ENCODE measurements around the gene SMIM43. TPM values are rescaled to one million over a fixed set of nuclear protein-coding genes. Genes with fewer than 3 reads are reported as not detected.

Gene SMIM43
- total and polyA plus RNA-seq, 2 donors (not counting 1 experiment from before 2014, with no cell fraction given) = not detected

- Histone ChIP-seq H3K9ac (ENCODE audit: low read length) (no peak overlapping the region), H2AFZ (ENCODE audit: insufficient read depth, low read depth, low read length, poor library complexity, severe bottlenecking) (no peak overlapping the region), H4K20me1 (ENCODE audit: control insufficient read depth, insufficient read depth, low read length, poor library complexity, severe bottlenecking) (no peaks in the 10 kb centered on the region), H3K9me3 (ENCODE audit: control extremely low read depth in 1 of 3, control insufficient read depth in 2 of 3, insufficient read depth in 1 of 3, low read length in 2 of 3) (no peaks in the 10 kb centered on the region), H3K4me3 (ENCODE audit: control extremely low read depth in 1 of 5, extremely low read depth in 1 of 5, insufficient read depth in 1 of 5, low read depth in 2 of 5, low read length in 4 of 5) (no peak overlapping the region), H3K27ac (ENCODE audit: low read length in 2 of 2) (no peak overlapping the region), H3K27me3 (replicated peaks in 1 of 4; ENCODE audit: control extremely low read depth in 1 of 4, control insufficient read depth in 3 of 4, insufficient read depth in 4 of 4, low read length in 3 of 4) (peaks cover 0 to 3% (median 0%) of the 10 kb centered on the region in 4 experiments), H3K79me2 (ENCODE audit: control insufficient read depth, insufficient read depth, low read length) (no peaks in the 10 kb centered on the region), H3K4me2 (replicated peaks; ENCODE audit: low read depth, low read length, poor library complexity, severe bottlenecking) (no peak overlapping the region), H3K36me3 (replicated peaks in 1 of 2; ENCODE audit: control extremely low read depth in 1 of 2, control insufficient read depth in 1 of 2, extremely low read depth in 1 of 2, insufficient read depth in 2 of 2, low read length in 1 of 2) (no peaks in the 10 kb centered on the region), H3K4me1 (ENCODE audit: control insufficient read depth in 2 of 2, insufficient read depth in 2 of 2, low read length in 2 of 2) (no peaks in the 10 kb centered on the region)
- DNase-seq (no peak), ATAC-seq (ENCODE audit: low read depth) (no peak)
- Mint-ChIP-seq H3K4me3 (no peak overlapping the region), H3K27me3 (peaks cover 34% of the 10 kb centered on the region), H3K4me1 (no peaks in the 10 kb centered on the region), H3K27ac (no peak overlapping the region), H3K9me3 (ENCODE audit: insufficient read depth) (no peaks in the 10 kb centered on the region)
- WGBS (ENCODE audit: insufficient coverage) = 80% methylated on average over 1 of the region's 4 CpGs
- ChIA-PET POLR2A (no interaction called here), CTCF (interaction anchor here (3.2 kb wide), 1 partner anchor 358 kb away, joined by 13 read pairs; no protein-coding TSS in a partner anchor)
- intact Hi-C loops (cut with micrococcal nuclease) = loop anchor here (5.0 kb wide), 2 partner anchors 536 to 1571 kb away; no protein-coding TSS in a partner anchor
- no peak for TF ChIP-seq CTCF (IDR thresholded peaks at IDR 0.05)
- TF ChIP-seq EZH2 (IDR thresholded peaks at IDR 0.05; ENCODE audit: borderline replicate concordance, insufficient read depth, low read depth, low read length, poor library complexity, severe bottlenecking) = no peak
Measured at GRCh38 chr4:121728066-121728465, 36.9 kb downstream of the SMIM43 start.

GRCh38 chr4:121726642-121727268, 38.2 kb downstream of the SMIM43 start:
- H3K27me3 ChIP-seq (replicated peaks in 1 of 4; ENCODE audit: control extremely low read depth in 1 of 4, control insufficient read depth in 3 of 4, insufficient read depth in 4 of 4, low read length in 3 of 4) = peaks cover 0 to 3% (median 0%) of the 10 kb centered on the region in 4 experiments
- H3K27me3 Mint-ChIP-seq = peaks cover 30% of the 10 kb centered on the region
- no peaks in the 10 kb centered on the region for H3K4me1 Mint-ChIP-seq
- no peaks in the 10 kb centered on the region for H3K4me1 ChIP-seq (ENCODE audit: control insufficient read depth in 2 of 2, insufficient read depth in 2 of 2, low read length in 2 of 2)
- intact Hi-C loops (cut with micrococcal nuclease) = loop anchor here (1.0 to 5.0 kb wide), 4 partner anchors 30 to 1569 kb away; partner anchors contain the start of gene ANXA5
- no peaks in the 10 kb centered on the region for H3K9me3 ChIP-seq (ENCODE audit: control extremely low read depth in 1 of 3, control insufficient read depth in 2 of 3, insufficient read depth in 1 of 3, low read length in 2 of 3)
- ATAC-seq (ENCODE audit: low read depth) (peak; percentile 76), DNase-seq (peak; percentile 55)
- no peak overlapping the region for H3K4me3 Mint-ChIP-seq
- H3K36me3 ChIP-seq (replicated peaks in 1 of 2; ENCODE audit: control extremely low read depth in 1 of 2, control insufficient read depth in 1 of 2, extremely low read depth in 1 of 2, insufficient read depth in 2 of 2, low read length in 1 of 2) = no peaks in the 10 kb centered on the region
- no CpG with 5 or more reads among the region's 3 CpGs for WGBS (ENCODE audit: insufficient coverage)
- no peak overlapping the region for H3K4me2 ChIP-seq (replicated peaks; ENCODE audit: low read depth, low read length, poor library complexity, severe bottlenecking)
- H3K27ac Mint-ChIP-seq = no peak overlapping the region
- no peaks in the 10 kb centered on the region for H3K79me2 ChIP-seq (ENCODE audit: control insufficient read depth, insufficient read depth, low read length)
- H3K4me3 ChIP-seq (ENCODE audit: control extremely low read depth in 1 of 5, extremely low read depth in 1 of 5, insufficient read depth in 1 of 5, low read depth in 2 of 5, low read length in 4 of 5) = no peak overlapping the region
- TF ChIP-seq CTCF (IDR thresholded peaks at IDR 0.05) = peak; percentile 74
- no peak for TF ChIP-seq EZH2 (IDR thresholded peaks at IDR 0.05; ENCODE audit: borderline replicate concordance, insufficient read depth, low read depth, low read length, poor library complexity, severe bottlenecking)
- POLR2A ChIA-PET = no interaction called here
- H2AFZ ChIP-seq (ENCODE audit: insufficient read depth, low read depth, low read length, poor library complexity, severe bottlenecking) = peak overlapping the region; percentile 53
- CTCF ChIA-PET = interaction anchor here (2.3 to 3.2 kb wide), 2 partner anchors 30 to 356 kb away, joined by 5 to 13 read pairs; partner anchors contain the start of gene ANXA5
- H4K20me1 ChIP-seq (ENCODE audit: control insufficient read depth, insufficient read depth, low read length, poor library complexity, severe bottlenecking) = no peaks in the 10 kb centered on the region
- no peak overlapping the region for H3K27ac ChIP-seq (ENCODE audit: low read length in 2 of 2)
- H3K9ac ChIP-seq (ENCODE audit: low read length) = no peak overlapping the region
- H3K9me3 Mint-ChIP-seq (ENCODE audit: insufficient read depth) = no peaks in the 10 kb centered on the region

Measured in B cell (primary cell).